Activated T-helper 1 cell treated with anti-CD3 and anti-CD28 coated beads, Interleukin-12 subunit alpha, Interleukin-12 subunit beta, Interleukin-2, Interleukin-4 antibody, amounts not matched to agents 30 ng/mL and 10 ng/mL and 1 ng/mL, durations not matched to agents 14 hours and 24 hours and 36 hours (primary cell): ENCODE measurements around the gene DLGAP5. TPM values are rescaled to one million over a fixed set of nuclear protein-coding genes. Genes with fewer than 3 reads are reported as not detected.

ENCODE experiments used
- DNase-seq: peaks from one replicate; pipeline ENCODE4 v3.0.0; 2021; ENCODE audit warnings: low spot score
- H3K27ac Mint-ChIP-seq: one replicate; pipeline ENCODE4 v1.8.0; 2021; ENCODE audit warnings: mild to moderate bottlenecking, mixed read lengths
- H3K27me3 Mint-ChIP-seq: one replicate; pipeline ENCODE4 v1.8.0; 2022; ENCODE audit warnings: mild to moderate bottlenecking, moderate library complexity, mixed read lengths; ENCODE audit not compliant: insufficient read depth
- H3K36me3 Mint-ChIP-seq: one replicate; pipeline ENCODE4 v1.8.0; 2021; ENCODE audit warnings: low read depth, mixed read lengths
- H3K4me1 Mint-ChIP-seq: one replicate; pipeline ENCODE4 v1.8.0; 2021; ENCODE audit warnings: low read depth, mixed read lengths
- H3K4me3 Mint-ChIP-seq: one replicate; pipeline ENCODE4 v1.8.0; 2021; ENCODE audit warnings: mild to moderate bottlenecking, moderate library complexity, mixed read lengths
- H3K9me3 Mint-ChIP-seq: one replicate; pipeline ENCODE4 v1.8.0; 2021; ENCODE audit warnings: mixed read lengths
- intact Hi-C: fragments of 100-400 bp; cut with micrococcal nuclease; formaldehyde crosslinking; loops from one replicate; pipeline ENCODE4 v1.15.1; 2024
- total RNA-seq: library from RNA; stranded (reverse); gene quantifications from 2 replicates; pipeline ENCODE4 v1.2.3, GENCODE V29; 2022

The DLGAP5 gene
- total RNA-seq = 22.4 and 26.4 TPM in 2 replicates

GRCh38 chr14:55191203-55192053, at the start of gene DLGAP5:
DLGAP5 (minus strand) TSS chr14:55191585; CDS start chr14:55189179, 2,406 bp downstream.
- Mint-ChIP-seq H3K27ac (peak within 1 kb of the TSS; percentile 66), H3K27me3 (no peaks in the 10 kb centered on the region), H3K36me3 (peaks cover 15% of the 10 kb centered on the region), H3K4me3 (peak within 1 kb of the TSS; percentile 94), H3K9me3 (no peaks in the 10 kb centered on the region), H3K4me1 (peaks cover 43% of the 10 kb centered on the region)
- intact Hi-C loops = loop anchor here (1.0 to 2.0 kb wide), 6 partner anchors 22 to 389 kb away; partner anchors contain the start of genes ATG14, FBXO34 and KTN1
- peak; percentile 91 for DNase-seq

DNA sequence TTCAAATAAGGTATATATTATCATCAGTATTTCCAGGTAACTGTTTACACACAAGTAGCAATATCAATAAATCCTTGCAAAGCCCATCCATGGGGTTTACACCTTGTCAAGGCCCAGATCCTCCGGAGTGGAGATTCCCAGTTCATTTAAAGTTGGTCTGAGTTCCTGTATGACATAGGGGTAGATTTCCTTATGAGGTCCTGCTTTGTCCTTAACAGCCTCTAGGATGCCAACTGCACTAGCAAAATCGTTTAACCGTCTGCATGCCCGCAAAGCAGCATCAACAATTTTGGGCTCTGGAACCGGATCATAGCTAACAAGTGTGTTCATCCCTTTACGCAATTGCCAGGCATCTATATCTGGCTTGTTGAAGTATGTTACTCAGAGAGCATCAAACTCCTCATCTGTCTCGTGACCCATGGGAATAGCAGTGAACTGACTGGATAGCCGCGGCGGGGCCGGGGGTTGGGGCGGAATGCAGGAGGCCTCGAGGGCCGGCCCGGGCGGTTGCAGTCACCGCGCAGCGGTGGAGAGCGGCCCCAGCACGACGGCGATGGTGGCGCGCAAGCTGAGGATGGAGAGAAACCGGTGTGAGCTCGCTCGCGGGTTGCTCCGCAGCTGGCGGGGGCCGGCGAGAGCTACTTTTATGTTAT, 49.3 kb upstream of the DLGAP5 start:
- DNase-seq = no peak
- intact Hi-C loops = loop anchor here (10.0 kb wide), 1 partner anchor 1104 kb away; no protein-coding TSS in a partner anchor
- Mint-ChIP-seq H3K27me3 (peaks cover 30% of the 10 kb centered on the region), H3K27ac (no peak overlapping the region), H3K4me3 (no peak overlapping the region), H3K36me3 (no peaks in the 10 kb centered on the region), H3K4me1 (peaks cover 5% of the 10 kb centered on the region), H3K9me3 (no peaks in the 10 kb centered on the region)

GRCh38 chr14:55239320-55239719, 47.9 kb upstream of the DLGAP5 start:
- Mint-ChIP-seq H3K4me3 (no peak overlapping the region), H3K9me3 (no peaks in the 10 kb centered on the region), H3K27ac (no peak overlapping the region), H3K4me1 (peaks cover 5% of the 10 kb centered on the region), H3K36me3 (no peaks in the 10 kb centered on the region), H3K27me3 (peaks cover 31% of the 10 kb centered on the region)
- intact Hi-C loops = no loop called here
- no peak for DNase-seq

DNA sequence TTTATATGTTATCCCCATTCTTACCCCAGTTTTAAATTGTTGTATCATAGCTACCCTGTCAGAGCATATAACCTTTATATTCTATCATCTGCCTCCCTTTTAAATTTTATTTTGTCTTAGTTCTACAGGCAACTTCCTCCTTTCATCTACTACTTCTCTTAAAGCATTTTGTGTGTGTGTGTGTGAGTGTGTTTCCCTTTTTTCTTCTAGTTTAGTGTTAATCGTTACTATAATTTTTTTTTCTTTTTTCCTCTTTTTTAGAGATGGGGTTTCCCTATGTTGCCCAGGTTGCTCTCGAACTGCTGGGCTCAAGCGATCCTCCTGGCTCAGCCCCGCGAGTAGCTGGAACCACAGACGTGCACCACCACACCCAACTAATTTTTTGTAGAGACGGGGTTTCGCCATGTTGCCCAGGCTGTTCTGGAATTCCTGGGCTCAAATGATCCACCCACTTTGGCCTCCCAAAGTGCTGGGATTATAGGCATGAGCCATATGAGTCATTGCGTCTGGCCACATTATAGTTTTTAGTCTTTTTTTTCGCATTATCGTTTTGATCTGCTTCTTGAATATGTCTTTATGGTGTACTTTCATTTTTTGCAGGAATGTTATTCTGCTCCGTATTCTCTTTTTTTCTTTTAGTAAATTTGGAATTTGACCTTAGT, 46.8 kb upstream of the DLGAP5 start:
- H3K27me3 Mint-ChIP-seq = peaks cover 36% of the 10 kb centered on the region
- no peaks in the 10 kb centered on the region for H3K36me3 Mint-ChIP-seq

DNA sequence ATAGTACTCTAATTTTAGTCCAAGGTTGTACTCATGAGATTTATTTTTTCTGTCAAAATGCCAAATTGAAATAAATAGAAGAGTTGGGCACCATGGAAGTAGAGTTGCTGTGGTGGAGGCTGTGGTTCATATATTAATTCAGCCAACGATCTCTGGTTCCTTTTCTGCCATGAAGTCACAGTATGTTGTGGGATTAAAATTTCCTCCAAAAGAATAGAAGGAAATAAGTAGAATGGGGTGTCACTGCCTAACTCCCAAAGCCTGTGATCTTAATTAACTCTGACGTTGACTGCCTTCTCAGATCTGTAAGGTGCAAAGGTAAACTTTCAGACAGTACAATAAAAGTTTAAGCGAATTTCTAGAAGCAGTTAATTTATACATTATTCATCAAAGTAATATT, 42.2 kb upstream of the DLGAP5 start:
- intact Hi-C loops = no loop called here
- Mint-ChIP-seq H3K27ac (no peak overlapping the region), H3K36me3 (no peaks in the 10 kb centered on the region), H3K4me1 (peaks cover 5% of the 10 kb centered on the region), H3K27me3 (peaks cover 20% of the 10 kb centered on the region), H3K4me3 (no peak overlapping the region), H3K9me3 (no peaks in the 10 kb centered on the region)
- DNase-seq = no peak

More for the DNA sequence above, 46.8 kb upstream of the DLGAP5 start:
- Mint-ChIP-seq H3K4me3 (no peak overlapping the region), H3K27ac (no peak overlapping the region), H3K9me3 (no peaks in the 10 kb centered on the region), H3K4me1 (peaks cover 5% of the 10 kb centered on the region)
- intact Hi-C loops = no loop called here
- DNase-seq = no peak

- H3K9me3 Mint-ChIP-seq = peaks cover 15% of the 10 kb centered on the region
- intact Hi-C loops = no loop called here
These were observed 36.9 kb upstream of the DLGAP5 start for GRCh38 chr14:55228261-55228660.

GRCh38 chr14:55223364-55223763, 32.0 kb upstream of the DLGAP5 start:
- DNase-seq = no peak
- Mint-ChIP-seq H3K27me3 (peaks cover 2% of the 10 kb centered on the region), H3K4me1 (no peaks in the 10 kb centered on the region), H3K27ac (no peak overlapping the region), H3K4me3 (no peak overlapping the region), H3K36me3 (peaks cover 1% of the 10 kb centered on the region), H3K9me3 (peaks cover 15% of the 10 kb centered on the region)
- intact Hi-C loops = no loop called here

More at GRCh38 chr14:55228261-55228660, 36.9 kb upstream of the DLGAP5 start:
- H3K27ac Mint-ChIP-seq = no peak overlapping the region
- no peak overlapping the region for H3K4me3 Mint-ChIP-seq
- H3K27me3 Mint-ChIP-seq = peaks cover 9% of the 10 kb centered on the region
- no peaks in the 10 kb centered on the region for H3K4me1 Mint-ChIP-seq
- H3K36me3 Mint-ChIP-seq = peaks cover 1% of the 10 kb centered on the region
- DNase-seq = no peak

GRCh38 chr14:55221968-55222367, 30.6 kb upstream of the DLGAP5 start:
- DNase-seq = no peak
- peaks cover 2% of the 10 kb centered on the region for H3K27me3 Mint-ChIP-seq
- intact Hi-C loops = no loop called here
- H3K4me3 Mint-ChIP-seq = no peak overlapping the region
- H3K36me3 Mint-ChIP-seq = peaks cover 1% of the 10 kb centered on the region
- no peaks in the 10 kb centered on the region for H3K4me1 Mint-ChIP-seq
- H3K27ac Mint-ChIP-seq = no peak overlapping the region
- H3K9me3 Mint-ChIP-seq = peaks cover 14% of the 10 kb centered on the region

DNA sequence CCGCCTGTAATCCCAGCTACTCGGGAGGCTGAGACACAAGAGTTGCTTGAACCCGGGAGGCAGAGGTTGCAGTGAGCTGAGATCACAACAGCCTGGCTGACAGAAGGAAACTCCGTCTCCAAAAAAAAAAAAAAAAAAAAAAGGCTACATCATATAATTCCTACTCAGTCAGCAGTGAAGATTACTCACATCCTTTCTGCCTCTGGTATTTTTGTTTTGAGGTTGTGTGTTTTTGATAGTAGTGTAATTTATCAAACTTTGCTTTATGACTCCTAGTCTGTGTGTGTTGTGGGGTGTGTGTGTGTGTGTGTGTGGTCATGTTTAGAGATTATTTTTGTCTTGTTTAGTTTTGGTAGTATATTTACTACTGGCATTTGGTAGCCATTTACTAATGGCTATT, 29.8 kb upstream of the DLGAP5 start:
- no peak for DNase-seq
- peaks cover under 1% of the 10 kb centered on the region for H3K36me3 Mint-ChIP-seq
- peaks cover under 1% of the 10 kb centered on the region for H3K27me3 Mint-ChIP-seq
- intact Hi-C loops = no loop called here
- H3K4me1 Mint-ChIP-seq = no peaks in the 10 kb centered on the region
- H3K9me3 Mint-ChIP-seq = peaks cover 6% of the 10 kb centered on the region
- no peak overlapping the region for H3K27ac Mint-ChIP-seq
- no peak overlapping the region for H3K4me3 Mint-ChIP-seq

GRCh38 chr14:55220230-55220629, 28.8 kb upstream of the DLGAP5 start:
- Mint-ChIP-seq H3K27me3 (no peaks in the 10 kb centered on the region), H3K4me1 (no peaks in the 10 kb centered on the region), H3K36me3 (no peaks in the 10 kb centered on the region), H3K4me3 (no peak overlapping the region), H3K9me3 (no peaks in the 10 kb centered on the region), H3K27ac (no peak overlapping the region)
- intact Hi-C loops = no loop called here
- DNase-seq = no peak

DNA sequence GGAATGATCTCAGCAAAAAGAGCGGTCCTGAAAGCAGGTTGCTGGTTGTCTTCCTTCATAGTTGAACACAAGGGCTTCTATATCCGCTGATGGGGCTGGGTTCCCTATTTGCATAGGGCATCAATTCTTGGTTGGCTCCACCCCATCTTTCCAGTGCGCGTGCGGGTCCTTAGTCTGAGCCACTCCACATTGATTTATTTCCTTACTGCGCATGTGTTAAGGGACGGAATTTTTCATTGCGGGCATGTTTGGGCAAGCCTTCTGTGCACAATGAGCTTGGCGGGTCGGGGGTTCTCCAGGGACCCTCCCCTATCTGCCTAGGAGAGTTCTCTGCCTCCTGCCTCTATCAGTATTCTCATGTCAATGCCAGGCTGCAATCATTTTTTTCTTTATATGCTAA, 21.2 kb upstream of the DLGAP5 start:
- Mint-ChIP-seq H3K4me3 (no peak overlapping the region), H3K4me1 (no peaks in the 10 kb centered on the region), H3K27me3 (peaks cover 9% of the 10 kb centered on the region), H3K27ac (no peak overlapping the region), H3K9me3 (no peaks in the 10 kb centered on the region), H3K36me3 (no peaks in the 10 kb centered on the region)
- intact Hi-C loops = loop anchor here (1.0 to 5.0 kb wide), 7 partner anchors 21 to 370 kb away; partner anchors contain the start of genes DLGAP5, FBXO34 and KTN1
- DNase-seq = no peak

DNA sequence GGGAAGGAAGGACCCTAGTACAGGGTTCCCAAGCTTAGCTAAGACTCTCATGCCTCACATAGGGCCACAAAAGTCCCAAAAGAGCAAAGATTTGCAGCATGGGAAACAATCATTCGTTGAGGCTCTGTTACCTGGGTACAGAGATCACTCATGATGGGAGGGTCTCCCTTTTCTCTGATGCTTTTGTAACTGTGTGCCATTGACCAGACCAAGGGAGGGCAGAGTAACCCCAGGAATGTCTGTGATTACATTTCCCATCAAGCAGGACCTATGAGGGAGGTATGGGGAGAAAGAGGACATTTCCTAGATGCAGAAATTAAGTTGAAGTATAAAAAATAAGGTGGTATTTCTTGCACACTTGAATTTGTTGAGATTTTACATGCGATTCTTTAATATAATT, 16.4 kb upstream of the DLGAP5 start:
- Mint-ChIP-seq H3K36me3 (no peaks in the 10 kb centered on the region), H3K4me3 (no peak overlapping the region), H3K27me3 (peaks cover 22% of the 10 kb centered on the region), H3K9me3 (no peaks in the 10 kb centered on the region), H3K27ac (no peak overlapping the region), H3K4me1 (no peaks in the 10 kb centered on the region)
- DNase-seq = no peak
- intact Hi-C loops = no loop called here
